CD4-positive, alpha-beta T cell treated with Interferon gamma for 1 hour (primary cell): ENCODE measurements around the gene EPHA6.

ENCODE experiments used
- DNase-seq: peaks from one replicate; pipeline ENCODE4 v3.0.0-alpha.2; 2020

EPHA6 gene

GRCh38 chr3:97662264-97662663 lies 847.9 kb downstream of the EPHA6 start:
- no peak for DNase-seq

DNA sequence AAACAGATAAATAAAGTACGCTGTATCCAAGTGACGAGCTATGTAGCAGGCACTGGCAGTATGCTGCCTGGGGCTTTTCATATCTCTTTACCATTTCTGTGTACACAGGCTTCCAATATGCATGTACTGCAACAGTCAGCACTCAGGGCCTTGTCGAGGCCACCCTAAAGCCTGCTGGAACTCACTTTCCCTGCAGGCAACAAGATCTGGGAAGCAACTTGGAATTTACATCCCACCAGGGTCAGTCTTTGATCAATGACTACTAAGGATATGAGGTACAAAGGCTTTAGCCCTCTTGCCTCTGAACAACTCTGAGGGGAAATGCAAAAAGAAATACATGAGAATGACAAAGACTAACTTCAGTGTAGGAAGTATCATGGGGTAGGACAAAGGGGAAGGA lies 848.4 kb downstream of the EPHA6 start:
- DNase-seq: no peak

- DNase-seq: no peak
Measured at GRCh38 chr3:97665896-97666295, 851.5 kb downstream of the EPHA6 start.

DNA sequence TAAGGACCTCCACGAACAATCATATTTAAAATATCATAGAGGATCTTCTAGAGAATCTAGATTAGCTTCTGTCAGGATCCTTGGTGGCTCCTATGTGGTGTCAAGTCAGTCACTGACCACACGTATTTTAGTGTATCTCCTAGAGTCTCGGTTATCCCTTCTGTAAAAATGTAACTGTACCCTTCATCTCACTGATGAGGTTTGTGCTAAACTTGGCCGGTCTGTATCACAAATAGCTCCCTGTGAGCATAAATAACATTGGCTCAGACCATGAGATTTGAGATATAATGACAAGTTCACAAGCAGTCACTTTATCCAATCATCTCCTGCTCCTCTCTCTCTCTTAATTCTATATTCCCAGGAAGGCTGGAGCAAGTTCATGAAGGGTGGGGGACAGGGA lies 856.6 kb downstream of the EPHA6 start:
- no peak for DNase-seq

GRCh38 chr3:97673357-97673997 lies 859.1 kb downstream of the EPHA6 start:
- DNase-seq: no peak

DNA sequence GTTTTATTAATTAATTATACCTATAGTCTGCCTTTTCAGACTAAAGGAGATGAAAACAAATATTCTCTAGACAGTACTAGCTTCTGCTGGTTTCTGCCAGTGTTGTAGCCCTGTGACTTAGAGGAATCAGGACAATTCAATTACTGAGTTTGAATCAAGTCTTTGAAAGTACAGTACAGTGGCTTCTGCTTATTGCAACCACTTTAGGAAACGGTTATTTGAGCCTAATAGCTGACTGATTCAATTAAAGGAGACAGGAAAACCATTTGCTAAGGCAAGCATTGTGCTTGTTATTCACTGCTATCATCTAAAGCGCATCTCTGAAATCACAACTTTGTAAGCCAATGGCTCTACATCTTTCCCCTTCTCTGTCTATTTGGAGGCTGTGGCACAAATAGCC lies 860.1 kb downstream of the EPHA6 start:
- no peak for DNase-seq

DNA sequence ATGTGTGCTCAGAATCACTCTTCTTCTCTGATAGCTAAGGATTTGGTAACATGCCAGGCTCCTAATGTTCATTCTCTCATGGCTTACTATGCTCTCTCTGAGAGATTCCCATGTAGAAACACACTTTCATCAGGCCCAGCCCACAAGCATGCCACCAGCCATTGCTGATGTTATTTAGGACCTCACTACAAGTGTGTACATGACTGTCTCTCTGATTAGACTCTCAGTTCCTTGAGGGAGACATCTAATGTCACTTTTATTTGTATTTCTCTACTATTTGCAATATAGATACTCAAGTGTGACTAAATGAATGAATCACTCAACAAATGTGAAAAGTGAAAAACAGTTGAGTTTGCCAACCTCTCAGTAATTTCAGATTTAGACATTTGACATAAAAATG lies 865.8 kb downstream of the EPHA6 start:
- DNase-seq: no peak

GRCh38 chr3:97680696-97681095 lies 866.3 kb downstream of the EPHA6 start:
- DNase-seq: no peak

DNA sequence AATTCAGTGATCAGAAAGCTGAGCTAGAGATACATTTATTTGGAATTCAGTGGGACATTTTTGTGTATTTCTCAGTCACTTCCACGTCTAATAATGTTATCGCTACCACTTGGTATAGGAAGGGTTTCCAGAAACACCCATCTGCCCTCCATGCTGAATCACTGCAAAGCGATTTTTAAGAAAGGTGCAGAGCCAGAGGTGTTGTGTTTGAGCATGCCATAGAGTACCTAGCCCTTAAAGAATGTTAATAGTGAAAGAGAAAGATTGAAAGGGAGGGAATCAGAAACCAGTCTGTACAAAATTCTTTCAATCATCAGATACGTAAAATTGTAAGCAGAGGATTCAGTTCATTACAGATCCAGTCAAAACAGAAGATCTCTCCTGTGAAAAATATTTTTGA lies 870.1 kb downstream of the EPHA6 start:
- no peak for DNase-seq

DNA sequence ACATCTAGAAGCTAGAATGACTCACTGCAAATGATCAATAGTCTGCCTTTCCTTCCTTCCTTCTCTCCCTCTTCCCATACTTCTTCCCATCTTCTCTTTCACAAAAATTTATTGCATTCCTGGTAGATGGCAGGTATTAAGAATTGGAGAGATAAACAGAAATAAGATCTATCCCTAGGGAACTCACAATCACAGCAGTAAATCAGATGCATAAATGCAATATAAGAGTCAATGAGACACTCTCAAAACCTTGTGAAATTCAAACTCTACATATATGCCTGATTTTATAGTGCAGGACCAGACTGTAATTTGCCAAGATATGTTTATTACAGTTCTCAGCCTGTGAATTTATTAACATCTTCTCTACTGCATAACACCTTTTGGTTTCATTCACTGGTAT lies 871.9 kb downstream of the EPHA6 start:
- no peak for DNase-seq

DNA sequence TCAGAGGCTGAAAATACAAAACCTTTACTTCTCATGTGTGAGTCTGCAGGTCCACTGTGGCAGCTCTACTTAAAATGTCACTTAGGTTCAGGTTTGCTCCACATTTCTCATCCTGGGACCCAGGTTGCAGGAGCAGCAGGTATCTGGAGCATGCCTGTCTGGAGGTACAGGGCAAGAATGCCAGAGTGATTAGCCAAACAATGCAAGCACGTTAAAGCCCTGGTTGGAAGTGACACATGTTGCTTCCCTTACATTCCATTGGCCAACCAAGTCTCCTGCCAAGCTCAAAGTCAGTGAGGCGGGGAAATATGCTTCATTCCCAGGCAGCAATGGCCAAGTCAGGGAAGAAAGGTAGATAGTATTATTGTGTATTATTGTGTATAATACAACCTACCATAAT lies 873.3 kb downstream of the EPHA6 start:
- no peak for DNase-seq

- no peak for DNase-seq
Measured at GRCh38 chr3:97689111-97689510, 874.7 kb downstream of the EPHA6 start.

DNA sequence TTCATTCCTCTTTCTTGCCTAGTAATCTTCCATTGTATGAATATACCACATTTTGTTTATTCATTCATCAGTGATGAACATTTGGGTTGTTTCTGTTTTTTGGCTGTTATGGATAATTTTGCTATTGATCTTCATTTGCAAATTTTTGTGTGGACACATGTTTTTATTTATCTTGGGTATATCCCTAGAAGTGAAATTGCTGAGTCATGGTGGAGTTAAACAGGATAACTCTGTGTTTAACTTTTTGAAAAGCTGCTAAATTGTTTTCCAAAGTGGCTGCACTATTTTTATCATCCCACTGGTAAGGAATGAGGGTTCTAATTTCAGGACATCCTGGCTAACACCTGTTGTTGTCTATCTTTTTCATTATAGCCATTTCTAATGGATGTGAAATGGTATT lies 875.6 kb downstream of the EPHA6 start:
- DNase-seq: no peak

DNA sequence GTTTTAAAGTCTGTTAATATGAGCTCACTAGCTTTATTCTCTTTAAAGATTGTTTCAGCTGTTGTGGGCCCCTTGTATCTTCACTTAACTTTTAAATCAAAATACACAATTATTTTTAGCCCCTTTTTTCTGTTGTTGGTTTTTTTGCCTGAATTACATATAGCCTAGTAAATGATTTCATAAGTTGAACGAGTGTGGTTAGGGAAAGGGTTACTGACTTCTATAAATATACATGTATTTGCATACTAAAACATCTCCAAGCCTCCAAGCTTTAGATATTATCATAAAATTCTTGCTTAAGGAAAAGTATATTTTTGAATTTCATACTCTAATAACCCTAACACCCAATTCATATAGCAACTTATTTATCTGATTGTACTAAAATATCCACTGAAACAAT lies 877.0 kb downstream of the EPHA6 start:
- DNase-seq: no peak

DNA sequence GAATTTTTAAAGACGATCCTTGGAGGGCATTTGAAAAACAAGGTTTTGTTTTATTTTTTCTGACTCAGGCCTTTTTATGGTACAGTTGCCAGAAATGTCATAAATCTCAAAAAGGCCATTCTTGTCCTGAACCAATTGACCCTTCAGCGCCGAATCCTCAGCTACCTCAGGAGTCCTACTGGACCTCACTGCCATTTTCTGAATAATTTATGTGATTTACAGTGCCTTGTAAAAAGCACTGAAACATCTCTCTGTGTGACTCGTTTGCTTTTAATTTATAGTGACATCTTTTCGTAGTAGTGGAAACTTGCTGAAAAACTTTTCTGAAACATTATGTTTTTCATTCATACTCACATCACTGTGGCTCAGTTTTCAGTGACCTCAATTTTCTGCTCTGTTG lies 878.0 kb downstream of the EPHA6 start:
- no peak for DNase-seq

- no peak for DNase-seq
Measured at GRCh38 chr3:97692831-97693230, 878.4 kb downstream of the EPHA6 start.

DNA sequence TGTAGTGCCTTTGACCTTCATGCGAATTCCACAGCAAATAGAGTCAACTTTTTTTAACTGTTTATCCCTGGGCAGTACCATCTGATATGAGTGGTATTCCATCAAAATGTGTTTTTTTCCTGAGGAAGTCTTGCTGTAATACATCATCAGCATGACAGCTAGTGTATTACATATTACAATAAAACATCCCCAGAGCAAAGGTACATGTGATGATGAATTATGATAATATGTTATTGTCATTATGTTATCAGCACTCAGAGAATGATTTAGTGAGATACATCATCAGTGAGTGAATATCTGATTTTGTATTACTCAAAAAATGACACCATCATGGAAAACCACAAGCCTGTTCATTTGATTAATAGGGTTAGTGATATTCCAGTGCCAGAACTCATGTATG lies 880.5 kb downstream of the EPHA6 start:
- DNase-seq: no peak

GRCh38 chr3:97698691-97699090 lies 884.3 kb downstream of the EPHA6 start:
- DNase-seq: no peak

DNA sequence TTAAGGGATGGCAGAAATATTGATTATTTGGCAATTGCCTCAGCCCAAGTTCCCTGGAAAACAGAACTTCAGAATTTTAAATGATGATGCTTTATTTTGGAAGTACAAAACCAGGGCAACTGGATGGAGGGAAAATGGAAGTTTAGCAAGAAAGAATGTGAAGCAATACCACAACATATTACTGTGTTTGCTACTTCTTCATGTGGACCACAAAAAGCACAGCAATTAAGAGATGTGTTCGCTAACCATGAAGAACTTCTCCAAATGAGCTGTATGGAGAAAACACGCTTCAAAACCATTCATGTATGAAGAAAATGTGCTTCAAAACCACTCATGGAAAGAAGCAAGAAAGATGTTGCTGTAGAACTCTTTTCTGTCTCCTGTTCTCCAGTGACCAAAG lies 885.5 kb downstream of the EPHA6 start:
- no peak for DNase-seq

DNA sequence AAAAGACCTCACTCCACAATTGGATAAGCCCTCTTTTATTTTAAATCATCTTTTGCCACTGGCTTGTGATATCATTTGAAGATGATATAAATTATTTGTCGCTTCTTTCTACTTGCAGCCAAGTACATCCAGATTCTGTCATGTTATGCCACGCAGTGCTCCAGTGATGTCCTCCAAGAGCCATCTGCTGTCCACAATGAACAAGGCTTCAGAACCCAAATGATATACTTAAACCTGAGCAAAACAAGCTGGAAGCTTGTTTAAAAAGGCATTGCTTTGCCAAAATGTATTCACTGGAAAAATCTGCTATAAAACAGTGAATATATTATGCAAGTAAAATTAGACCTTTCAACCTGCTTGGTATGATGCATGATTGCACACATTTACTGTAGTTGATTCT lies 891.4 kb downstream of the EPHA6 start:
- no peak for DNase-seq

DNA sequence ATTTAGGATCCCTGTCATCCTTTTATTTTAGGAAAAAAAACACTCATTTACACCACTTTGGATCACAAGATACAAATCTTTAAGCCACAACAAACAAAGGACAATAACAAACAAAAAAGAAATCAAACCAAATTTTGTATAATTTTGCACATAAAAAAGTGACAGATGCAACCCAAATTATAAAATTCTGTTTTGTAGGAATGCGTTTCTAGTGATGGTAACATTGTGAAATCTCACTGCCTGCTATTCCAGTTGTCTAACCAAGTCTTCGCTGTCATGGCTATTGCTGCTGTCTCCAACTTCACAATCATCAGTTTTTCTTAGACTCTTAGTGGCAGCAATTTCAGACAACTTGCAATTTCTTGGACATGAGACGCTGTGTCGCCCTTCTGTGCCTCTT lies 891.8 kb downstream of the EPHA6 start:
- DNase-seq: no peak

DNA sequence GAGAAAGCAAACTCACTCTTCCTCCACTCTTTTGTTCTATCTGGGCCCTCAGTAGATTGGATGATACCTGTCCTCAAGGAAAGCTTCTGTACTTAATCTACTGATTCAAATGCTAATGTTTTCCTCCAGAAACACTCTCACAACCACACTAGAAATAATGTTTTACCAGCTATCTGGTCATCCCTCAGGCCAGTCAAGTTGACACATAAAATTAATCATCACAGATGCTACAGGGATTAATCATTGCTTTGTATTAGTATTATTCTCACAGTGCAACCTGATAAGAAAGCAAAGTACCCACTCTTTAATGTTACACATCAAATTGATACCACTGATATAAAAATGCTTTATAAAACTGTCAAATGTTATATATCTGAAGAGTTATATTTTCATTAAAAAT lies 897.3 kb downstream of the EPHA6 start:
- no peak for DNase-seq

- no peak for DNase-seq
Measured at GRCh38 chr3:97712919-97713318, 898.5 kb downstream of the EPHA6 start.

DNA sequence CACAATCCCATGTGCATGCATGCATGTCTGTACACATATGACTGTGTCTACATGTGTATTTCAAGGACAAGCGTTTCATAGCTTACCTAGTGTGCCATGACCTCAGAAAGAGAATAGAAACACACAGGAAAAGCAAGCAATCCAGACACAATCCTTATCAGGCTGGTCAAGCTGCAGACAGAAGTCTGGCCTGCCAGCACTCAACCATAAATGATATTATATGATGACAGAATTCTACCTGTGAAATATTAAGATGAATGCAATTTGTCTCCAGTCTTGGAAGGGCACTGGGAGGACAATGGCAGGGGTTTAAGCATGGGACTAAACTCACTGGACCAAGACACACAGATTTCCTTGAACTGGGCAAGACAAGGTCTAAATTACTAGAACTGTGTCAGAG lies 899.2 kb downstream of the EPHA6 start:
- DNase-seq: no peak

DNA sequence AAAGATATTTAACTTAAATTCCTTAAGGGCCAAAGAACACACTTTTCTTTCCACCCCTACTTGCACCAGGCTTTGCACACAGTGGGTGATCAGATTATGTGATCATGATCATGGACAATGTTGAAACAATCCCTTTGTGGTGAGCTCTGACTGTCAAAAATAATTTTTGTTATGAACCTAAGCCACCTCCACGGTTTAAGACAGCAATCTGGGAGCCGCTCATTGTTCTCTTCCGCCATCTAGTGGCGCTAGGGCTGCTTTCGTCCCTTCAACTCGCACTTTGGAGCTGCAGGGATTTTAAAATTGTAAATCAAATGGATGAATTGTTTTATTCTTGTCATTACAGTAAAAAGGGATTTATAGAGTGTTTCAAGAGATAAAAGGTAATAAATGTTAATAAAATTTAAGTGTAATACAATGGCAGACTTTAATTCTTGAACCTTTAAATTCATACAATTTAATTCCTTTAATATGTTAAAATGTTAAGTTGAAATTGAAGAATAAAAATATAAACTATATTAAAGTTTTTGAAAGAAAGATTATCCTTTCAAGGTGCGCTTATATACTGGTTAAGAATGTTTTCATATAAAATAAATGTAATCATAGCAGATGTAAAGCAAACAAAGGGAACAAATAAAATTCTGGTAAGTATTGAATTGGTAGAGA lies 904.9 kb downstream of the EPHA6 start:
- peak; percentile 24 for DNase-seq
